ENCODE data around the gene MPPED1. TPM values are rescaled to one million over a fixed set of nuclear protein-coding genes. Genes with fewer than 3 reads are reported as not detected.

Gene MPPED1
- total RNA-seq, 1 experiment from 2014 or later: not detected

DNA sequence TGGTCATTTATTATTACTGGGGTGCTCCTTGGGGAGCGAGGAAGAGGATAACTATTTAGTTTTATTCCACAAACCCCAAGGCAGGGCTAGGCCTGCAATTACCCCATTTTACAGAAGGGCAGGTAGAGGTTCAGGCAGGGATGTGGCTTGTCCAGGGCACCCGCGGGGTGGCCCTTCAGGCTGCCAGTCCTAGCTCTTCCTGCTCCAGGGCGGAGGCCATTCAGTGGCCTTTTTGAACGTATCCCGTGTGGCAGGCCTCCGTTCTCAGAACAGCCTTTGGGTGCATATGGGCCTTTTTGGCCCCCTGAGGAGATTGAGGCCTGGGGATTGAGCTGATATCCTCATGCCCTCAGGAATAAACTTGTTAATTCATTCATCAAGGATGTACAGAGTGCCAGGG, 66.2 kb downstream of the MPPED1 start:
- Histone ChIP-seq H3K9me3 (ENCODE audit: low read depth, low read length, poor library complexity, severe bottlenecking) (no peaks in the 10 kb centered on the region), H3K4me1 (ENCODE audit: insufficient read depth, low read length, poor library complexity, severe bottlenecking) (no peaks in the 10 kb centered on the region), H3K27me3 (replicated peaks; ENCODE audit: insufficient read depth, low read depth, low read length, poor library complexity) (no peaks in the 10 kb centered on the region), H3K27ac (ENCODE audit: low read depth, low read length, poor library complexity, severe bottlenecking) (no peak overlapping the region), H3K36me3 (ENCODE audit: insufficient read depth, low read length, poor library complexity, severe bottlenecking) (no peaks in the 10 kb centered on the region), H3K4me3 (ENCODE audit: low read depth, low read length, poor library complexity, severe bottlenecking) (no peak overlapping the region)
- no TSS peak for BruUV-seq (replicated peaks)
- ChIA-PET POLR2A (ENCODE audit: low non-redundant PET) (no interaction called here), CTCF (no interaction called here)
- intact Hi-C loops (cut with micrococcal nuclease; ENCODE audit: unreplicated experiment): no loop called here
- no peak for DNase-seq (ENCODE audit: low spot score)
- TF ChIP-seq EZH2 (IDR thresholded peaks at IDR 0.05; ENCODE audit: borderline replicate concordance, low read depth, low read length, poor library complexity, severe bottlenecking): no peak
- TF ChIP-seq, protein P1, sequence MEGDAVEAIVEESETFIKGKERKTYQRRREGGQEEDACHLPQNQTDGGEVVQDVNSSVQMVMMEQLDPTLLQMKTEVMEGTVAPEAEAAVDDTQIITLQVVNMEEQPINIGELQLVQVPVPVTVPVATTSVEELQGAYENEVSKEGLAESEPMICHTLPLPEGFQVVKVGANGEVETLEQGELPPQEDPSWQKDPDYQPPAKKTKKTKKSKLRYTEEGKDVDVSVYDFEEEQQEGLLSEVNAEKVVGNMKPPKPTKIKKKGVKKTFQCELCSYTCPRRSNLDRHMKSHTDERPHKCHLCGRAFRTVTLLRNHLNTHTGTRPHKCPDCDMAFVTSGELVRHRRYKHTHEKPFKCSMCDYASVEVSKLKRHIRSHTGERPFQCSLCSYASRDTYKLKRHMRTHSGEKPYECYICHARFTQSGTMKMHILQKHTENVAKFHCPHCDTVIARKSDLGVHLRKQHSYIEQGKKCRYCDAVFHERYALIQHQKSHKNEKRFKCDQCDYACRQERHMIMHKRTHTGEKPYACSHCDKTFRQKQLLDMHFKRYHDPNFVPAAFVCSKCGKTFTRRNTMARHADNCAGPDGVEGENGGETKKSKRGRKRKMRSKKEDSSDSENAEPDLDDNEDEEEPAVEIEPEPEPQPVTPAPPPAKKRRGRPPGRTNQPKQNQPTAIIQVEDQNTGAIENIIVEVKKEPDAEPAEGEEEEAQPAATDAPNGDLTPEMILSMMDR (conservative IDR thresholded peaks at IDR 0.05; ENCODE audit: low read depth, low read length): no peak

DNA sequence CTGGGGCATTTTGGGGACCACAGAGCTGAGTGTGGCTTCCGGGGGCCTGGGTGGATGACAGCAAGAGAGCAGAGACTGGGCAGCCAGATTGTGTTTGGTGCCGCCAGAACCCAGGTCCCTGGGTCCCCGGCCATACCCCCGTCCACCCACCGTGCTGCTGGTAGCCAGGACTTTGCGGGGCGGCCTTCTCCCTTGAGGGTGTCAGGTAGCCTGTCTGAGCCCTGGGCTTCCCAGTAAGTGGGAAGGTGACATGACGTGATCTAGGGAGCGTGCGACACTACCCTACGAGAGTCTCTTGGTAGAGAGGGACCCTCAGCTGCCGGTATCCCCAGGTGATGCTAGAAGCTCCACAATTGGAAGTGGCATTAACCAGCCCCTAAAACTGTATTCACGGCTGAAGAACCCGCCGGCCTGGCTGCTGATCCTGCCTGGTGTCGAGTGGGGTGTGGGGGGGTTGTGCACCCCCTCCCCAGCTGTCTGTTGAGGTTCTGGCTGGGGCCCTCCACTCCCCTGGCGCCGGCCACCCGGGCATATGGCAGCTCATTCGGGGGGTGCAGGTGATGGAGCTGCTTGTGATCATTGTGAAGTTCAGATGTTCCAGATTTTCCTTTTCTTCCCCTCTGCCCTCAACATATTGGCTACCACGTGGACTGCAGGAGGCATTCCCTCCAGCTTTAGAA, 66.9 kb downstream of the MPPED1 start:
- no TSS peak for BruUV-seq (replicated peaks)

DNA sequence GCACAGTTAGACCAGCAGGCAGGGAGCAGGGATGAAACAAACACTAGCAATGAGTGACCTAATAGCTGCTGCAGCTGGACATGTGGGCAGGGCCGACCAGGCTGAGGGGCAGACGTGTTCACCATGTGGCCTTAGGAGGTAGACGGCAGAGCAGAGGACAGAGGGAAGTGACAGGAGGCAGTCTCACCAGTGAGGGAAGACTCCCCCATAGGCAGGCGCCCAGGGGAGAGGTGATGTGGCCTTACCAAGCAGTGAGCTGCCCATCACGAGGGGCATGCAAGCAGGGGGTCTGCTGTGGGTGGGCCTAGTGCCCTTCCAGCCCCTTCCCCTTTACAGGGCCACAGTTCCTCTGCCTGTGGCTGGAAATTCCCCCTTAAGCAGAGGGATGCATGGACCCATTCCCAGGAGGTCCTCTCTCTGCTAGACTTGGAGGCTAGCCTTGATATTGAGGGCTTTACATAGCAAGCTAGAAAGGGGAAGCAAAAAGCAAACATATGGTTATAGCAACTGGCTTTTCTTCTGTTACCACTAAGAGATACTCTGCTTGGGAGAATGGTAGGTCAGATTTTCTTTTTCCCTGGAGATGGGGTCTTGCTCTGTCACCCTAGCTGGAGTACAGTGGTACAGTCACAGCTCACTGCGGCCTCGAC, 67.6 kb downstream of the MPPED1 start:
- ChIA-PET CTCF (no interaction called here), POLR2A (ENCODE audit: low non-redundant PET) (no interaction called here)
- Histone ChIP-seq H3K9me3 (ENCODE audit: low read depth, low read length, poor library complexity, severe bottlenecking) (no peaks in the 10 kb centered on the region), H3K4me1 (ENCODE audit: insufficient read depth, low read length, poor library complexity, severe bottlenecking) (no peaks in the 10 kb centered on the region), H3K27me3 (replicated peaks; ENCODE audit: insufficient read depth, low read depth, low read length, poor library complexity) (no peaks in the 10 kb centered on the region), H3K4me3 (ENCODE audit: low read depth, low read length, poor library complexity, severe bottlenecking) (no peak overlapping the region), H3K36me3 (ENCODE audit: insufficient read depth, low read length, poor library complexity, severe bottlenecking) (no peaks in the 10 kb centered on the region), H3K27ac (ENCODE audit: low read depth, low read length, poor library complexity, severe bottlenecking) (no peak overlapping the region)
- BruUV-seq (replicated peaks): no TSS peak
- intact Hi-C loops (cut with micrococcal nuclease; ENCODE audit: unreplicated experiment): no loop called here
- TF ChIP-seq, protein P1 (conservative IDR thresholded peaks at IDR 0.05; ENCODE audit: low read depth, low read length): no peak
- no peak for TF ChIP-seq EZH2 (IDR thresholded peaks at IDR 0.05; ENCODE audit: borderline replicate concordance, low read depth, low read length, poor library complexity, severe bottlenecking)
- DNase-seq (ENCODE audit: low spot score): no peak

More for the DNA sequence above, 66.9 kb downstream of the MPPED1 start:
- no peak for DNase-seq (ENCODE audit: low spot score)
- Histone ChIP-seq H3K4me1 (ENCODE audit: insufficient read depth, low read length, poor library complexity, severe bottlenecking) (no peaks in the 10 kb centered on the region), H3K36me3 (ENCODE audit: insufficient read depth, low read length, poor library complexity, severe bottlenecking) (no peaks in the 10 kb centered on the region), H3K27ac (ENCODE audit: low read depth, low read length, poor library complexity, severe bottlenecking) (no peak overlapping the region), H3K4me3 (ENCODE audit: low read depth, low read length, poor library complexity, severe bottlenecking) (no peak overlapping the region), H3K9me3 (ENCODE audit: low read depth, low read length, poor library complexity, severe bottlenecking) (no peaks in the 10 kb centered on the region), H3K27me3 (replicated peaks; ENCODE audit: insufficient read depth, low read depth, low read length, poor library complexity) (no peaks in the 10 kb centered on the region)
- TF ChIP-seq, protein P1 (conservative IDR thresholded peaks at IDR 0.05; ENCODE audit: low read depth, low read length): no peak
- no peak for TF ChIP-seq EZH2 (IDR thresholded peaks at IDR 0.05; ENCODE audit: borderline replicate concordance, low read depth, low read length, poor library complexity, severe bottlenecking)
- POLR2A ChIA-PET (ENCODE audit: low non-redundant PET): no interaction called here
- CTCF ChIA-PET: no interaction called here
- intact Hi-C loops (cut with micrococcal nuclease; ENCODE audit: unreplicated experiment): no loop called here

Measured in A673 (cell line).